Activated CD8-positive, alpha-beta memory T cell treated with anti-CD3 and anti-CD28 coated beads for 48 hours (primary cell): ENCODE data around the gene PTK6.

Experiments used
- DNase-seq, 3 experiments: peaks; one replicate each; pipeline ENCODE4 v3.0.0-alpha.2; 2020; ENCODE audit warnings: low read depth in 2 of 3, low spot score in 2 of 3

The PTK6 gene

DNA sequence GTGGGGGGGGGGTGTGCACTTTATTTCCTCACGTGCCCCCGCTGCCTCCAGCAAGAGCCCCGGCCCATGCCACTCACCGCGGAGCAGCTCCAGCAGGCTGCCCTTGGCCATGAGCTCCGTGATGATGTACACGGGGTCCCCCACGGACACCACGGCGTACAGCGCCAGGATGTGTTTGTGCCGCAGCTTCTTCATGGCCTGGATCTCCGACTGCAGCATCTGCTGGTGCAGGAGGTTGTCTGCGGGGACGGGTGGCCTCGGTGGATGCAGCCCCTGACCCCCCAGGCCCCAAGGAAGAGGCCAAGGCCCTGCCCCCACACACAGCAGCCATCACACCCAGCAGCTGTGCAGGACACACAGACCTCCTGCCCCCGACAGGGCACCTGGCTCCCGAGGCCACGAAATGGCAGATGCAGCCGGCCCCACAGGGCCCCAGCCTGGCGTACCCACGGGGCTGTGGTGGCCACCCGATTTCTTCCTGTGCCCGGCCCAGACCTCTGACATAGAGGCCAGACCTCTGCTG is 4.7 kb downstream of the PTK6 start:
- DNase-seq, result no peak

DNA sequence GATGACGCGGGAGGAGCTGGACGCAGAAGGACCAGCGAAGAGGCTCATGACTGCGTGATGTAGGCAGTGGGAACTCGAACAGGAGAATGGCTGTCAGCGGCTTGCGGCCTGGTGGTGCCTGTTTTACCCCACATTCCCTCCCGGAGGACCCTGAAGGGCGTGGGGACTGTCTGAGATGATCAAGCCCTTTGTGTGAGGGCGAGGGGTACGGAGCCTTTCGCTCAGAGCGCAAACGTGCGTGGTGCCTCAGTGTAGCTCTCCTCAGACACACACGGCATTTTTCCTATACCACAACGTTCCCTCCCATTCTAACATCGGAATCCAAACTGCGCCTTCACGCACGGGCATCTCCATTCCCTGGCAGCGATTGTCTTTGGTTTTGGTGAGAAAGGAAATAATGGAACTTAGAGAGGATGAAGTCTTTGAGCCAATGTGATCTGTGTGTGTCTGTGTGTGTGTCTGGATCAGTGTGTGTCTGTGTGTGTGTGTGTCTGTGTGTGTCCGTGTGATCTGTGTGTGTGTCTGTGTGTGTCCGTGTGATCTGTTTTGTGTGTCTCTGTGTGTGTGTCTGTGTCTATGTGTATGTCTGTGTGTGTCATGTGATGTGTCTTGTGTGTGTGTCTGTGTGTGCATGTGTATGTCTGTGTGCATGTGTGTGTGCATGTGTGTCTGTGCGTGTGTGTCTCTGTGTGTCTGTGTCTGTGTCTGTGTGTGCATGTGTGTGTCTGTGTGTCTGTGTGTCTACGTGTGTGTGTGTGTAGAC is 5.3 kb downstream of the PTK6 start:
- DNase-seq, result no peak

DNA sequence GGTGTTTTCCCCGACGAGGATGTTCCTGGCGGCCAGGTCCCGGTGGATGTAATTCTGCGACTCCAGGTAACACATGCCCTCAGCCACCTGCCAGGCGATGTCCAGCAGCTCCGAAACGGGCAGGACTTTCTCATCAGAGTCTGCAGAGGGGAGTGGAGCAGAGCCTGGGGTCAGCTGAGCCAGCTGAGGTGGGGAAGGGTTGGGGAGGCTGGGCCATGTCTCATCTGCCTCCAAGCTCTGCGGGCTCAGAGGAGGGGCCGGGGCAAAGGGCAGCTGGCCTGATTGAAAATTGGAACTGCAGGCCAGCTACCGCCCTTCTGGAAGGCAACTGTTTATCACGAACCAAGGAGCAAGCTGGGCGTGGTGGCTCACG is 6.4 kb downstream of the PTK6 start:
- no peak for DNase-seq

- DNase-seq, result no peak
These were observed 7.1 kb downstream of the PTK6 start for GRCh38 chr20:63529861-63530787.

- DNase-seq, result no peak
These were observed 7.9 kb downstream of the PTK6 start for GRCh38 chr20:63529180-63529860.

- no peak for DNase-seq
These were observed 10.0 kb downstream of the PTK6 start for GRCh38 chr20:63527184-63527583.

- no peak for DNase-seq
These were observed 11.2 kb downstream of the PTK6 start for GRCh38 chr20:63525971-63526370.

DNA sequence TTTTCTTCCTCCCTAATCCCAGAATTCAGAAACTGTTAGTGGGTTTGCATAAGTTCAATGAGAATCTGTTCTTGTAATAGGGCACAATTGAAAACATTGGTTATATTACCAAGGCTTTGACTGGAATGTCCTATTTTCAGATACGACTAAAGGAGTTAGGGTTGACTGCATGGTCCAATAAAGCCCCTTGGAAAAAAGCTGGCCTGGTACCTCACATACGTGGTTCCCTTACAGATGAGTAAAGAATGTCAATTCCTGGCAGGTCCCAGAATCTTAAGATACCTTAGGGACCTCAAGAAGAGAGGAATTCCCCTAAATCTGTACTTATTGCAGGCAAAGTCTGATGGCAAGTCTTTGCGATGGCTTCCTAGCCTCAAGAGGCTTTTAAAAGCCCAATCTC is 12.0 kb downstream of the PTK6 start:
- DNase-seq, result no peak

- DNase-seq, result no peak
These were observed 14.1 kb downstream of the PTK6 start for GRCh38 chr20:63522981-63523611.

DNA sequence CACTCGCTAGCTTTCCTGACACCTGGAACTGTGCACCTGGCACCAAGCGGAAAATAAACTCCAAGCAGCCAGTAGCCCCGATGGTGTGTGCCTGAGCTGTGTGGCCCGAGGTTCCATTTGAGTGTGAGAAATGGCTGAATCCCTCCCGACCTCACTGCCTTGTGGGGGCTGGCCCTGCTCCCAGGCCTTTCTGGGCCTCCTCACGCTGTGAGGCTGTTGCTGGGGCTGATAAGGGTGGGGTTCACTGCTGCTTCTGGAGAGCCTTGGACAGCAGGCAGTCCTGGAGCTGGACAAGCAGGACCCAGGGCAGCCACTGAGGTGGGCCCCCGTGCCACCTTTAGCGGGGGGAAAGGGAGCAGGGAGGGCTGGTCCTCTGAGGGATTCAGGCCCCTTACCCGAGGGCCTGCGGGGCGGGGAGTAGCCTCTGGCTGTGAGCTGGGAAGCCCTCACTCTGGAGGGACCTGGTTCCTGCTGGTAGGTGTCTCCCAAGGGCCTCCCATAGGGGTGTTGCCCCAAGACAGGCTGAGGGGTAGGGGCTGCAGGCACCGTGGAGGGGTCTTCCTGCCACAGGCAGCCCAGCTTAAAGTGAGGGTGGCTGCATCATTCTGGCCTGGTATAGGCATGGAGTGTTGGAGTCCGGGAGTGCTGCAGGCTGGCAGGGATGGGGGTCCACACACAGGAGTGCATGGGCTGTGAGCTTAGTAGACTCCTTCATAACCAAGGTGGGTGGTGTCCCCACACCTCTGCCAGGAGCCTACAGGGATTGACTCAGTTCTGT is 14.9 kb downstream of the PTK6 start:
- DNase-seq, result no peak

DNA sequence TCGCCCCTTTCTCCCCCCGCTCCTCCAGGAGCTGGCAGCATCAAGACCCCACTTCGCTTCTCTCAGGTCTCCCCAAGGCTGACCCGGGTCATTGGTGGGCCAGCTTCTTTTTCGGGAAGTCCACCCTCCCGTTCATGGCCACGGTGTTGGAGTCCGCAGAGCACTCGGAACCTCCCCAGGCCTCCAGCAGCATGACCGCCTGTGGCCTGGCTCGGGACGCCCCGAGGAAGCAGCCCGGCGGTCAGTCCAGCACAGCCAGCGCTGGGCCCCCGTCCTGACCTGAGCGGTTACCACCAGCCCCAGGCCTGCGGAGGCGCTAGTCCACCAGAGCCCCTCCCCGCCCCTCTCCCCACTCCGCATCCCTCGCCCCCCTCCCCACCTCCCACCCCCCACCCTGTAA is 15.6 kb downstream of the PTK6 start:
- no peak for DNase-seq

DNA sequence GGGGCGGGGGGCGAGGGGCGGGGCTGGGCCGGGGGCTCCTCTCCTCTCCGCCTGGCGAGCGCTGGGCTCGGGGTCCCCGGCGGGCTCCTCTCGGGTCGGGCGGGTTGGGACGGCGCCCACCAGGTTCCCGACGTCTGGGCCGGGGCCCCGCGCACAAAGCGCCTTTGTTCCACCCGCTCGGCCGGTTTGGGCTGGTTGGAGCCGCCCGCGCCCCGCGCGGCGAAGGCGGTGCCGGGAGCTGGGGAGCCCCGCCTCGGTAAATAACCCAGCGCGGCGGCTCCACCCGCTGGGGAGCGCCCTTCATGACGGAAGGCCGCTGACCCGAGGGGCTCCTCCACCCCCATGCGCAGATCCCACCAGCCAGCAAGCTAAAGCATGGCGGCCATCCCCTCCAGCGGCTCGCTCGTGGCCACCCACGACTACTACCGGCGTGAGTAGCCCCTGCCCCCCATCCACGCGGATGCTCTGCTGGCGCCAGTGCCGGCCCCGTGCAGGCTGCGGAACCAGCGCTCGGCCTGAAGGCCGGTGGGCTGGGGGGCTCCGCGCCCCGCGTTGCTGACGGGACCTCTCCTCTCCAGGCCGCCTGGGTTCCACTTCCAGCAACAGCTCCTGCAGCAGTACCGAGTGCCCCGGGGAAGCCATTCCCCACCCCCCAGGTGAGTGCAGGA is 16.1 kb downstream of the PTK6 start:
- peak; percentile 41 to 54 (median 44) for DNase-seq

DNA sequence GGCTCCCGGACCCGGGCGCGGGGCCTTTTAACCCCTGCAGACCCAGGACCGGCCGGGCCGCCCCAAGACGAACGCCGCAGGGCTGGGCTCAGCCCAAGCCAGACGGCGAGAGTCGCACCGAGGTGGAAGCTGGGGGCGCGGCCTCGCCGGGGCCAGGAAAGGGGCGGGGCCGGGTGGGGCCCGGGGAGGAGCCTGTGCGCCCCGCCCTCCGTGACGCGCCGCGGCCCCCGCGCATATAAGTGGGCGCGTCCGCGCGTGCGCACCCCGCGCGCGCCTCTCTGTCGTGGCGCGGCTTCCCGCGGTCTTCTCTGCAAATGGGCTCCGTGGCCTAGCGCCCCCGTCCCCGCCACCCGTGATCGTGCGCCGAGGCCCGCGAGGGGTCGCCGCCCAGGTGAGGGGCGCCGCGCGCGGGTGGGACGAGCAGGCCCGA is 16.7 kb downstream of the PTK6 start, which contains the start of gene PPDPF:
Gene PPDPF, plus strand, starts transcription at position 262 of the 430 bp plus-strand sequence. CDS start 544 bp downstream, outside the sequence.
- peak; percentile 69 to 80 (median 79) for DNase-seq

DNA sequence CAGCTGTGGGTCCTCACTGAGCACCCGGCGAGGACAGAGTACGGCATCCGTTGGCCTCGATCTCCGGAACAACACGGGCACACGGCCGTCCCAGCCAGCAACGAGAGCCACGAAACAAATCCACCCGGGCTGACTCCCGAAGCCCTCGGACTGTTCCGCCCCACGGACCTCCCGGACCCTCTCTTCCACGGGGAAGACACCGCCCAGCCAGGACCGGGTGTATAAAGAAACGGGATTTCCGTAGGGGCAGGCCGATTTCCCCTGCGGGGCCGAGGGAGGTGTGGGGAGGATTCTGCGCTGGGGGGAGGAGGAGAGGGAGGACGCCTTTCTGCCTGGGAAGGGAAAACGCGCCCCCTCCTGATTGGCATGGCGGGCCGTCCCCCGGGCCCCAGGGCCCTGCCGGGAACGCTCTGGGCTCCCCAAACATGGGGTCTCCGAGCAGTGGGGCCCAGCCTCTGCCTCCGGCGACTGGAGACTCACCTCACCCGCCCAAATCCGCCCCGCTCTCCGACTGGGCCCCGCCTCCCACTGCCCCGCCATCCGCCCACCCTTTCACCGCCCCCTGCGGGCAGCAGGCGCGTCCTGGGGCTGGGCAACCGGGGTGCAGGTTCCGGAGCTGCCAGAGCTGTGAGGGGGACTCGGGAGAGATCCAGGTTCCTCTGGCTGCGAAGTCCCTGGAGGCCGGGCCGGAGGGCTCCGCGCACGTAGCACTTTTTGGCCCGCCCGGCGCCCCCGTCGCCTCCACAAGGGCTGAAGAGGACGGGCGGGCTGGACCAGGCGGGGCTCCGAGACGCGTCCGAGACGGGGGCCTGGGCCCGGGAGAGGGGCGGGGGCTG is 17.3 kb downstream of the PTK6 start:
- peak; percentile 41 to 57 (median 45) for DNase-seq

- no peak for DNase-seq
These were observed 18.1 kb downstream of the PTK6 start for GRCh38 chr20:63518946-63519667.

- no peak for DNase-seq
These were observed 18.8 kb downstream of the PTK6 start for GRCh38 chr20:63518351-63518861.

GRCh38 chr20:63517376-63518309 is 19.5 kb downstream of the PTK6 start:
- DNase-seq, result no peak
